ENCODE results near the gene ZBTB47. TPM values are rescaled to one million over a fixed set of nuclear protein-coding genes. Genes with fewer than 3 reads are reported as not detected.
A peak's percentile ranks its signal among the peaks of the same experiment; 100 is the strongest.

ZBTB47 gene
- total RNA-seq, 1 donor from 2014 or later: 19.6 TPM

- no peak for DNase-seq
Measured at GRCh38 chr3:42653303-42653559, 266 bp upstream of the ZBTB47 start.

- peak; percentile 63 for DNase-seq
Measured at GRCh38 chr3:42654331-42655201, 1.1 kb downstream of the ZBTB47 start.

GRCh38 chr3:42655331-42655888 is 1.9 kb downstream of the ZBTB47 start:
- no peak for DNase-seq

GRCh38 chr3:42655980-42656679 is 2.6 kb downstream of the ZBTB47 start:
- DNase-seq: peak; percentile 54

- no peak for DNase-seq
Measured at GRCh38 chr3:42656680-42657610, 3.4 kb downstream of the ZBTB47 start.

GRCh38 chr3:42657675-42658074 is 4.2 kb downstream of the ZBTB47 start:
- DNase-seq: no peak

GRCh38 chr3:42658091-42658770 is 4.7 kb downstream of the ZBTB47 start:
- no peak for DNase-seq

- DNase-seq: no peak
Measured at GRCh38 chr3:42658771-42659390, 5.4 kb downstream of the ZBTB47 start.

GRCh38 chr3:42659451-42660130 is 6.1 kb downstream of the ZBTB47 start:
- no peak for DNase-seq

GRCh38 chr3:42660131-42660715 is 6.7 kb downstream of the ZBTB47 start:
- no peak for DNase-seq

- DNase-seq: no peak
Measured at GRCh38 chr3:42660898-42661297, 7.4 kb downstream of the ZBTB47 start.

GRCh38 chr3:42661593-42662022 is 8.1 kb downstream of the ZBTB47 start:
- DNase-seq: no peak

GRCh38 chr3:42662037-42662812 is 8.7 kb downstream of the ZBTB47 start:
- DNase-seq: no peak

- DNase-seq: no peak
Measured at GRCh38 chr3:42662813-42663535, 9.5 kb downstream of the ZBTB47 start.

GRCh38 chr3:42663581-42664437 is 10.3 kb downstream of the ZBTB47 start:
- DNase-seq: no peak

- no peak for DNase-seq
Measured at GRCh38 chr3:42664438-42664803, 10.9 kb downstream of the ZBTB47 start.

- DNase-seq: no peak
Measured at GRCh38 chr3:42665050-42665878, 11.8 kb downstream of the ZBTB47 start.

Data from dermis blood vessel endothelial cell (primary cell).